Endothelial cell of umbilical vein (primary cell): Measurements from ENCODE around the gene TULP1. TPM values are rescaled to one million over a fixed set of nuclear protein-coding genes. Genes with fewer than 3 reads are reported as not detected.

Experiments
- BruUV-seq: library from RNA; stranded (reverse); fragments of 400-500 nt; replicated peaks from 2 replicates; lab custom pipeline; 2021; lab: Mats Ljungman, UMichigan
- CTCF ChIA-PET: fragments of 300-600, 350-600 bp; sonication (Branson Sonifier 250); formaldehyde crosslinking; loops from one replicate; lab custom pipeline; 2021; ENCODE audit warnings: antibody characterized with exemption, inconsistent platforms; lab: Charles Lee
- POLR2A ChIA-PET: fragments of 300-600, 350-600 bp; sonication (Branson Sonifier 250); formaldehyde crosslinking; loops from one replicate; lab custom pipeline; 2021; ENCODE audit warnings: antibody characterized with exemption, inconsistent platforms; lab: Charles Lee
- DNase-seq: peaks from one replicate; pipeline ENCODE4 v3.0.0-alpha.2; 2011; ENCODE audit warnings: low read depth, low spot score
- FAIRE-seq: peaks from 2 replicates; lab custom pipeline; 2011; peaks lifted over from hg19 to GRCh38; lab: Jason Lieb, UNC
- H2AFZ ChIP-seq: 2 replicates; pipeline ENCODE4 v1.6.0; 2012; ENCODE audit warnings: low read depth, low read length, control low read depth, inconsistent platforms
- H3K27ac ChIP-seq: 2 replicates; pipeline ENCODE4 v1.5.1; 2011; ENCODE audit warnings: low read depth, mild to moderate bottlenecking, control low read depth, low read length, moderate library complexity; ENCODE audit not compliant: insufficient read depth
- H3K27me3 ChIP-seq, 2 experiments: 2 replicates each; pipeline versions ENCODE4 v1.6.0 to v1.6.1; 2011; ENCODE audit warnings: low read length in 2 of 2, mixed read lengths in 1 of 2; ENCODE audit not compliant: control insufficient read depth in 2 of 2, insufficient read depth in 2 of 2
- H3K36me3 ChIP-seq, 2 experiments: 2 replicates in 1 of 2; 3 replicates in 1 of 2; pipeline ENCODE4 v1.5.1; 2011; ENCODE audit warnings: low read length in 2 of 2, mild to moderate bottlenecking in 1 of 2, moderate library complexity in 1 of 2; ENCODE audit not compliant: control insufficient read depth in 2 of 2, insufficient read depth in 2 of 2; ENCODE audit errors: extremely low read depth in 1 of 2
- H3K4me1 ChIP-seq: 3 replicates; pipeline ENCODE4 v1.5.1; 2011; ENCODE audit warnings: mild to moderate bottlenecking, low read length; ENCODE audit not compliant: control insufficient read depth, insufficient read depth; ENCODE audit errors: extremely low read depth
- H3K4me2 ChIP-seq: 2 replicates; pipeline ENCODE4 v1.6.1; 2011; ENCODE audit warnings: low read length, control low read depth, mixed read lengths; ENCODE audit not compliant: insufficient read depth
- H3K4me3 ChIP-seq, 3 experiments: fragments of 200-600 bp in 1 of 3; sonication (generic), shearing (Covaris generic) in 1 of 3; replicated peaks in 1 of 3; 2 replicates each; pipeline ENCODE4 v1.5.1; 2011 to 2016; ENCODE audit warnings: control low read depth in 3 of 3, low read length in 3 of 3, mild to moderate bottlenecking in 2 of 3, inconsistent platforms in 1 of 3, low read depth in 1 of 3, moderate library complexity in 1 of 3; ENCODE audit not compliant: insufficient read depth in 1 of 3
- H3K79me2 ChIP-seq: 2 replicates; pipeline ENCODE4 v1.6.0; 2012; ENCODE audit warnings: low read length, inconsistent platforms; ENCODE audit not compliant: control insufficient read depth, insufficient read depth
- H3K9ac ChIP-seq: replicated peaks from 2 replicates; pipeline ENCODE3; 2011; ENCODE audit warnings: low read length, control low read depth; ENCODE audit not compliant: insufficient read depth; ENCODE audit errors: extremely low read depth
- H3K9me1 ChIP-seq: replicated peaks from 3 replicates; pipeline ENCODE4 v1.6.0; 2011; ENCODE audit warnings: mild to moderate bottlenecking, low read length; ENCODE audit not compliant: control insufficient read depth, insufficient read depth; ENCODE audit errors: extremely low read depth
- H3K9me3 ChIP-seq: replicated peaks from 2 replicates; pipeline ENCODE4 v1.5.1; 2012; ENCODE audit warnings: low read length, inconsistent platforms; ENCODE audit not compliant: control insufficient read depth, insufficient read depth
- H4K20me1 ChIP-seq: replicated peaks from 2 replicates; pipeline ENCODE3; 2011; ENCODE audit warnings: mild to moderate bottlenecking, low read length; ENCODE audit not compliant: control insufficient read depth, insufficient read depth; ENCODE audit errors: extremely low read depth
- EZH2 ChIP-seq: IDR thresholded peaks from 2 replicates; pipeline ENCODE4 v1.6.1; 2012; ENCODE audit warnings: borderline replicate concordance, low read depth, mild to moderate bottlenecking, moderate library complexity, low read length, inconsistent platforms; ENCODE audit not compliant: severe bottlenecking
- FOS ChIP-seq: IDR thresholded peaks from 2 replicates; pipeline ENCODE4 v1.6.1; 2011; ENCODE audit warnings: mild to moderate bottlenecking, low read length, moderate library complexity, borderline replicate concordance; ENCODE audit not compliant: insufficient read depth
- GATA2 ChIP-seq: IDR thresholded peaks from 2 replicates; pipeline ENCODE4 v1.7.0; 2011; ENCODE audit warnings: low read depth, mild to moderate bottlenecking, moderate library complexity, mixed read lengths, low read length; ENCODE audit not compliant: insufficient read length, insufficient read depth
- JUN ChIP-seq: IDR thresholded peaks from 2 replicates; pipeline ENCODE4 v1.6.1; 2011; ENCODE audit warnings: borderline replicate concordance, low read depth; ENCODE audit not compliant: insufficient read length, insufficient read depth
- MYC ChIP-seq: IDR thresholded peaks from one replicate; pipeline ENCODE4 v1.6.1; 2011; ENCODE audit warnings: mild to moderate bottlenecking, low read depth, low read length
- POLR2A ChIP-seq: IDR thresholded peaks from 2 replicates; pipeline ENCODE4 v1.6.1; 2012; ENCODE audit warnings: low read depth, mild to moderate bottlenecking, control low read depth, low read length
- POLR2AphosphoS5 ChIP-seq: IDR thresholded peaks from 2 replicates; pipeline ENCODE4 v1.6.1; 2012; ENCODE audit warnings: low read depth, mild to moderate bottlenecking, control low read depth, low read length, moderate library complexity; ENCODE audit not compliant: insufficient read depth
- dilution Hi-C: fragments of 300-500 bp; cut with MboI; formaldehyde crosslinking; loops from one replicate; pipeline ENCODE4 v1.15.0; 2019; ENCODE audit warnings: low sequenced_read_pairs; ENCODE audit not compliant: extremely low pct_ligation_motif_present
- intact Hi-C: fragments of 100-400 bp; cut with micrococcal nuclease; formaldehyde crosslinking; loops from one replicate; pipeline ENCODE4 v1.10.0; 2022
- polyA plus RNA-seq, 4 experiments: library from polyadenylated mRNA; depleted of rRNA in 3 of 4; stranded (reverse) in 3 of 4; unstranded in 1 of 4; fragments of >200 nt; gene quantifications; 2 replicates each; pipeline versions ENCODE4 v1.2.1 to v1.2.3, GENCODE V29; 2011 to 2012; ENCODE audit warnings: missing spikeins in 1 of 4
- total RNA-seq: library from RNA; stranded (reverse); gene quantifications from 2 replicates; pipeline ENCODE4 v1.2.3, GENCODE V29; 2021
- TF ChIP-seq, protein P1 (sequence below), 2 donors: IDR thresholded peaks; 1 replicate in 1 of 2; 2 replicates in 1 of 2; pipeline ENCODE4 v1.5.1; 2011; ENCODE audit warnings: low read length in 2 of 2, mild to moderate bottlenecking in 2 of 2, moderate library complexity in 2 of 2, control low read depth in 1 of 2, inconsistent platforms in 1 of 2, low read depth in 1 of 2; ENCODE audit not compliant: insufficient read depth in 1 of 2; ENCODE audit errors: extremely low read depth in 1 of 2
- TF ChIP-seq, protein P2 (sequence below): IDR thresholded peaks from 2 replicates; pipeline ENCODE4 v1.6.1; 2011; ENCODE audit not compliant: insufficient read depth, insufficient read length

TULP1 gene
- total and polyA plus RNA-seq, 2 donors (not counting 3 experiments of a cell fraction or from before 2014, with no cell fraction given), result not detected

DNA sequence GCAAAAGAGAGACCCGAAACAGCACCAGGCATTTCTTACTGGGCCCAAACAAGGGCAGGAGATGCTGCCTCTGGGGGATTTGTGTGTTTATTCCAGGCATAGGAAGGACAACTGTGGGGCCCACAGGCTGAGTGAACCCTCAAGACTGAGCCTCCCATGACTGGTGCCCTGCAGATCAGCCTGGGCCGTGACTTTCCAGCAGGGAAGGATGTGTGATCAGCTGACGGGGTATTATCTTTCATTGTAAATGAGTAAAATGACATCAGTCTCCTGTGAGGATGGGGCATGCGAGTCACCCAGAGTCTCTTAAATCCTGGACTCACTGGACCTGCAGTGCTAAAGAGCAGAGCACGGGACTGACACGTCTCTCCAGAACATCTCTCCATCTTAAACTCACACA, 11.9 kb downstream of the TULP1 start:
- peaks cover 1 to 14% of the 10 kb centered on the region in 2 experiments for H3K27me3 ChIP-seq
- H3K36me3 ChIP-seq, result no peaks in the 10 kb centered on the region
- H4K20me1 ChIP-seq, result no peaks in the 10 kb centered on the region
- no peaks in the 10 kb centered on the region for H3K9me1 ChIP-seq
- no peak overlapping the region for H3K9ac ChIP-seq
- H3K4me2 ChIP-seq, result no peak overlapping the region
- POLR2A ChIA-PET, result no interaction called here
- H3K79me2 ChIP-seq, result no peaks in the 10 kb centered on the region
- intact Hi-C loops, result no loop called here
- TF ChIP-seq, protein P1, sequence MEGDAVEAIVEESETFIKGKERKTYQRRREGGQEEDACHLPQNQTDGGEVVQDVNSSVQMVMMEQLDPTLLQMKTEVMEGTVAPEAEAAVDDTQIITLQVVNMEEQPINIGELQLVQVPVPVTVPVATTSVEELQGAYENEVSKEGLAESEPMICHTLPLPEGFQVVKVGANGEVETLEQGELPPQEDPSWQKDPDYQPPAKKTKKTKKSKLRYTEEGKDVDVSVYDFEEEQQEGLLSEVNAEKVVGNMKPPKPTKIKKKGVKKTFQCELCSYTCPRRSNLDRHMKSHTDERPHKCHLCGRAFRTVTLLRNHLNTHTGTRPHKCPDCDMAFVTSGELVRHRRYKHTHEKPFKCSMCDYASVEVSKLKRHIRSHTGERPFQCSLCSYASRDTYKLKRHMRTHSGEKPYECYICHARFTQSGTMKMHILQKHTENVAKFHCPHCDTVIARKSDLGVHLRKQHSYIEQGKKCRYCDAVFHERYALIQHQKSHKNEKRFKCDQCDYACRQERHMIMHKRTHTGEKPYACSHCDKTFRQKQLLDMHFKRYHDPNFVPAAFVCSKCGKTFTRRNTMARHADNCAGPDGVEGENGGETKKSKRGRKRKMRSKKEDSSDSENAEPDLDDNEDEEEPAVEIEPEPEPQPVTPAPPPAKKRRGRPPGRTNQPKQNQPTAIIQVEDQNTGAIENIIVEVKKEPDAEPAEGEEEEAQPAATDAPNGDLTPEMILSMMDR (IDR thresholded peaks at IDR 0.05; ENCODE audit: extremely low read depth in 1 of 2, insufficient read depth in 1 of 2, low read depth in 1 of 2, low read length in 2 of 2), result no peak
- TF ChIP-seq GATA2 (no peak), EZH2 (no peak), POLR2A (no peak), POLR2AphosphoS5 (no peak), MYC (no peak), FOS (no peak), JUN (no peak)
- TF ChIP-seq, protein P2, sequence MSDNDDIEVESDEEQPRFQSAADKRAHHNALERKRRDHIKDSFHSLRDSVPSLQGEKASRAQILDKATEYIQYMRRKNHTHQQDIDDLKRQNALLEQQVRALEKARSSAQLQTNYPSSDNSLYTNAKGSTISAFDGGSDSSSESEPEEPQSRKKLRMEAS, result no peak
- no peak overlapping the region for H3K27ac ChIP-seq
- dilution Hi-C loops, result no loop called here
- CTCF ChIA-PET, result no interaction called here
- BruUV-seq, result no TSS peak
- no peak overlapping the region for H2AFZ ChIP-seq
- H3K4me1 ChIP-seq, result peaks cover 4% of the 10 kb centered on the region
- FAIRE-seq, result no peak
- DNase-seq, result no peak
- no peaks in the 10 kb centered on the region for H3K9me3 ChIP-seq
- no peak overlapping the region for H3K4me3 ChIP-seq
